Activated CD4-positive, CD25-positive, alpha-beta regulatory T cell treated with anti-CD3 and anti-CD28 coated beads, Interleukin-2, amount 50 U/mL, for 16 hours (primary cell): ENCODE data around the gene ENO4.

Source experiments
- DNase-seq: peaks from one replicate; pipeline ENCODE4 v3.0.0-alpha.2; 2020; ENCODE audit warnings: low read depth, low spot score

ENO4 gene, protein sequence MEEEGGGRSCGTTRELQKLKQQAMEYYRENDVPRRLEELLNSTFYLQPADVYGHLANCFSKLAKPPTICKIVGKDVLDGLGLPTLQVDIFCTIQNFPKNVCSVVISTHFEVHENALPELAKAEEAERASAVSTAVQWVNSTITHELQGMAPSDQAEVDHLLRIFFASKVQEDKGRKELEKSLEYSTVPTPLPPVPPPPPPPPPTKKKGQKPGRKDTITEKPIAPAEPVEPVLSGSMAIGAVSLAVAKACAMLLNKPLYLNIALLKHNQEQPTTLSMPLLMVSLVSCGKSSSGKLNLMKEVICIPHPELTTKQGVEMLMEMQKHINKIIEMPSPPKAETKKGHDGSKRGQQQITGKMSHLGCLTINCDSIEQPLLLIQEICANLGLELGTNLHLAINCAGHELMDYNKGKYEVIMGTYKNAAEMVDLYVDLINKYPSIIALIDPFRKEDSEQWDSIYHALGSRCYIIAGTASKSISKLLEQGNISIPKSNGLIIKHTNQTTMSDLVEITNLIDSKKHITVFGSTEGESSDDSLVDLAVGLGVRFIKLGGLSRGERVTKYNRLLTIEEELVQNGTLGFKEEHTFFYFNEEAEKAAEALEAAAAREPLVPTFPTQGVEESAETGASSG

GRCh38 chr10:116849248-116850057, at the start of gene ENO4:
Gene ENO4 (plus strand): TSS chr10:116849499. CDS start chr10:116849567, 68 bp downstream.
- DNase-seq, result no peak

GRCh38 chr10:116800286-116800929, 48.9 kb upstream of the ENO4 start:
- DNase-seq, result no peak

DNA sequence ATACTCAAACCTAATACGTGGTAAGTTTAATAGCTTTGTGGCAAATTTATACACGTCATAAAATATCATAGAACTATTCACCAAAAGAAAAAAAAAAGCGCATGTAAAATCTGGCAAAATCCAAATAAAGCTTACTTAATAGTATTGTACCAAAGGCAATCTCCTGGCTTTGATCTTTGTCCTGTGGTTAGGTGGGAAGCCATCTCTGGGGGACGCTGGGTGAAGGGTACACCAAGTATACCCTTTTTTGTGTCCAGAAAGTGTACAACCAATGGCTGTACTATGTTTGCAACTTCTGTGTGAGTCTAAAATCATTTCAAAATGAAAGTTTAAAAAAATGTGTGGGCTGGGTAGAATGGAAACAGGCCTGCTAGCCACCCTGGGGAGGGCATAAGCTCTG, 47.6 kb upstream of the ENO4 start:
- no peak for DNase-seq

GRCh38 chr10:116802474-116802873, 46.8 kb upstream of the ENO4 start:
- no peak for DNase-seq

- no peak for DNase-seq
Measured at GRCh38 chr10:116802876-116803275, 46.4 kb upstream of the ENO4 start.

GRCh38 chr10:116803451-116804249, 45.6 kb upstream of the ENO4 start:
- no peak for DNase-seq

DNA sequence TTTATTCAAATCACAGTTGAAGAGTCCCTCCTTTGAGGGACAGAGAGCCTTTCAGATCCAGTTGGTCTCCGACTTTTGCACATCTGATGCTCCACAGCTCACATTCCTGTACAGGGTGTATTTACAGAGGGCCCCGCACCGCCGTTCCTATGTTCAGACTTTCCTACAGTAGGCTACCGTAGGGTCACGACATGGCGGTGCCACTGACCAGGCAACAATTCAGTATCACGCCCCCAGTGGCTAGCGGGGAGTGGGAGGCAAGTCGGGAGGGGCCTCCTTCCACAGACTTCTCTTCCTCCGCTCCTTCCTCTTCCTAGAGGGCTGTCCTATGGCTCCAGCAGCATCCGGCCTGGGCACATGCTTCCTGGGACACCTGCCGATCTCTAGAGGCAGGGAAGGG, 40.6 kb upstream of the ENO4 start:
- DNase-seq, result no peak

DNA sequence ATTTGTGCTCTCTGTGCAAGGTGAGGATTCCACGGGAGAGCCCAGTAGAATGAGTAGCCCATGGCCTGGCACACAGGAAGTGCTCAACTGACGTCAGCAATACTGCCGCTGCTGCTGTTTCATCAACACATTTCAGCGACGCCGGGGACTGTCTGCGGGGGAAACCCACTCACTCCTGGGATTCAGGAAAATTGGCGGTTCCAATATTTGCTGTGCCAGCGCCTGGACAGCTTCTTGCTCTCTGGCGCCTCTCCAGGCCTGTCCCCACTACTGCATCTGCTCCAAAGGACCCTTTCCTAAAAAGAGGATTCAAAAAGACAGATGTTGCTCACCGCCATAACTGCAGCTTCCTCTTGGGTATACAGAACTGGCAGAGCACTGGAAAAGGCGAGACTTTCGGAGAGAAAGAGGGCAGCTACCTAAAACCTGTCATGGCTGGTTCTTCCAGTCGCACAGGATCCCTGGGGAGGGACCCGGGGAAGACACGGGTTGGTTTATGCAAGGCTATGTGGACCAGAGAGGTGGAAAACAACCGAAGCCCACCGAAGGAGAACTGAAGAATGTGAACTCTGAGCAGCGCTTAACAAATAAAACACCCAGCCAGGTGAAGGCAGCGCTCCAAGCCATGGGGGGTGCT, 39.7 kb upstream of the ENO4 start:
- no peak for DNase-seq

DNA sequence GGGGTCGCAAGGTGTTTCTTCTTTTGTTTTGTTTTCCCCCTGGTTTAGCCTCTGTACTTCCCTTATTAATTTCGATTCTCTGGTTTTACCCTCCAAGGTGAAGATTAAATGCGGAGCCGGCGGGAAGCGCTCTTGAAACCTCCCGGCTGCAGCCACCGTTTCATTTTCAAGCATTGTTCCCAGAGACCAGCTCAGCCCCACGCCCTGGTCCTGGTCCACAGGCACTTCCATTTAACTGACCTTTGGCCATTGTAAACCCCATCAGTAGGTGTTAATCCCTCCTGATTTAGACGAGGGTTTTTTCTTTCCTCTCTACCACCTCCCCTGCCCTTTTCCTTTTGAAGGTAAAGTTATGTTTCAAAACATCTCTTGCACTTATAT, 39.2 kb upstream of the ENO4 start:
- DNase-seq, result no peak

GRCh38 chr10:116810895-116811294, 38.4 kb upstream of the ENO4 start:
- DNase-seq, result no peak

DNA sequence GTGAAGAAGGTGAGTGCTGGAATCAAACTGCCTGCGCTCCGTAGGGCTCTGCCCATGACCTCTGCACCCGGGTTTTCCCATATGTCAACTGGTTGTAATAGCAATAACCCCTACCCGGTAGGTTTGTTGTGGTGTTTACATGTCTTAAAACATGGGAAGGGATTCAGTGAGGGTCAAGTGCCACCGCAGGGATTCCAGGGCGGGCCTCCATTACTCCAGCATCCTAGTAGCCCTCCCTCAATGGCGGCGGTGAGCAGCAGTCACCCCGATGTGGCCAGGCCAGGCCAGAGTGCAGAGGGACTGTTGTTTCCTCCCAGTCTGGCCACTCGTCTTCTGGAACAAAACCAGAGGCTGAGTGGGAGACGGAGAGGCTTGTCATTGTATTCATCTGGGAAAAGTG, 37.6 kb upstream of the ENO4 start:
- DNase-seq, result no peak

DNA sequence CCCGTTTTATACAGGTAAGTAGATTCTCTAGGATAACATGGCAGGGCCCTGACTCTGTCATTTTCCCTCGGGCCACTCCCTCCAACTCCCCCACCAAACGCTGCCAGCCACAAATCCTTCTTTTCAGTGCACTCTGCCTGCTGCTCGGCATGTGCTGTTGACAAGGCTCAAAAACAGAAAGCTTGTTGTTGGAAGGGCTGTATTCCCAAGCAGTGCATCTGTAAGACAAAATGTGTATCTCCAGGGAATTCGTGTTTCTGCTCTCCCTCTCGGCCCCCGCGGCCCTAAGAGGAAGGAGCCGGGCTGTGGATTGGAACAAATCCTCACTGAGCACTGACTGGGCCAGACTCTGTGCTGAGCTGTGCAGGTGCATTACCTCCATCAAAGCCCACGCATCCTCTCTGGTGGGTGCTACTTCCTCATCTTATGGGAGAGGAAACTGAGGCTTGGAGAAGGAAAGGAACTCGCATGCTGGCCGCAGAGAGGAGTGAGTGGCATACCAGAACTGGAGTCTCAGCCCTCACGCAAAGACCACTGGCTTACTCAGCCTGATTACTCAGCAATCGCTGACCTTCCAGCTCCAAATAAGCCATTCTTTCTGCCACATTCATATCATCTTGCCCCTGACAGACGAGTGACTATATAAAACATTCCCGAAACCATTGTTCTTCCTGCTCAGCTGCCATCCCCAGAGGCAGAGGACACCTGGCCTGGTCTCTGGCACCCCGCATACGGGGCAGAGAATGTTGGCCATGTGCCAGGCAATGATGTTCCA, 33.5 kb upstream of the ENO4 start:
- no peak for DNase-seq

- DNase-seq, result no peak
Measured at GRCh38 chr10:116817178-116817577, 32.1 kb upstream of the ENO4 start.

DNA sequence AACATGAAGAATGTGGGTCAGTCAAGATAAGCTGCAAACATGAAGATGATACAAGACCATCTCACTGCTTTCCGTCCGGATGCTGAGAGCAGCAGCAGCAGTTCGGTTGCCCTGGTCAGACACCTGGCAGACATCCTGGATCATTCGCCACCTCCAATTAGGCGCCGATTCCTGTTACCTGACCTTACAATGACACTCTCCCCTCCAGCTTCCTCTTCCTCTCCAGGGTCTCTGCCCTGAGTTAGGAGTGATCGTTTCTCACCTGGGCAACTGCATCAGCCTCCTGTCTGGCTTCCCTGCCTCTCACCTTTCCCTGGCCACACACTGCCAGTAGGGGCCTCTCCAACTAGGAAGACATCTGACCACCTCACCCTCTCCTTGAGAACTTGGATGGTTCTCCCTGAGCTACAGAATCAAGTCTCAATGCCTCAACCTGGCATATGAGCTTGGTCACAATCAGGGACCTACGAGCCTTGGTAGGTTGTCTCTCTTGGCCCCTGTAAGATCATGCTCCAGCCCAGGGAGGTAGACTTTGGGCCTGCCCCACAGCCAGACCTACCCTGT, 31.4 kb upstream of the ENO4 start:
- DNase-seq, result no peak

- DNase-seq, result no peak
Measured at GRCh38 chr10:116819999-116820677, 29.2 kb upstream of the ENO4 start.

- DNase-seq, result no peak
Measured at GRCh38 chr10:116825901-116826300, 23.4 kb upstream of the ENO4 start.

- DNase-seq, result no peak
Measured at GRCh38 chr10:116826803-116827202, 22.5 kb upstream of the ENO4 start.

GRCh38 chr10:116827214-116827671, 22.1 kb upstream of the ENO4 start:
- no peak for DNase-seq

- no peak for DNase-seq
Measured at GRCh38 chr10:116828116-116828515, 21.2 kb upstream of the ENO4 start.
